Measurements from ENCODE around the gene DCAF7.

- TF ChIP-seq CTCF (IDR thresholded peaks at IDR 0.05) (no peak), POLR2A (IDR thresholded peaks at IDR 0.05) (no peak)
Observed at GRCh38 chr17:63503341-63503705, 47.0 kb upstream of the DCAF7 start.

All from heart left ventricle (tissue), 13 donors.